ENCODE measurements around the gene FAT1. TPM values are rescaled to one million over a fixed set of nuclear protein-coding genes. Genes with fewer than 3 reads are reported as not detected.
A peak's percentile ranks its signal among the peaks of the same experiment; 100 is the strongest.
"Not testable (repeated sequence)": the region's sequence is repeated elsewhere in the genome, so short reads cannot be mapped to it uniquely, and the experiment has no call there.

FAT1 gene
- 268 and 353 TPM in 2 replicates for total RNA-seq
- polyA plus RNA-seq (2012), result 147 TPM

- DNase-seq (ENCODE audit: low read depth), result peak; percentile 87
Measured at GRCh38 chr4:186723292-186724057, at the start of gene FAT1. TSS of gene FAT1 (minus strand) at chr4:186723856. CDS start at chr4:186709827, 14,029 bp downstream.

DNA sequence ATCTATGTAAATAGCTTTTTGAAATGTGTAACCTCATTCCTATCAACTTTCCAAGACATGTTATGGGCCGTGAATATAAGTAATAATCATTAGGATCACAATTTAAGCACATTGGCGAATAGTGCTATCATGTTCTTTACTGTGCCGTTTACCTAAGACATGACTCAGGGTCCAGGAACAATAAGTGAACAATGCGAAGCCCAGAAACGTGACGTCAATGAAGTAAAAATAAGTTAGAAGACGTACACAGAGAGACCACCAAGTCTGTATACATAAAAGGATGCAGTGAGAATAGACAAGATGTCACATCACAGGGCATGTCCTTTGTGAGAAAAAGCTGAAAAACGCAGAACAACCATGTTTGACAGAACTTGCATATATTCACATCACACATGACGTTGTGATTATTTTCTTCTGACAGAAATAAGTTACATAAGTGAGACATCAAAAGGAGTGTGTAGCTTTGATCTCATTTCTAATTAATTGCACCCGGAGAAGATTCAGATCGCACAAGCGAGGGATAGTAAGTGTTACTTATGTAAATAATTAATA, 49.4 kb upstream of the FAT1 start:
- no peak for DNase-seq (ENCODE audit: low read depth)

- no peak for DNase-seq (ENCODE audit: low read depth)
Measured at GRCh38 chr4:186771624-186772023, 48.0 kb upstream of the FAT1 start.

DNA sequence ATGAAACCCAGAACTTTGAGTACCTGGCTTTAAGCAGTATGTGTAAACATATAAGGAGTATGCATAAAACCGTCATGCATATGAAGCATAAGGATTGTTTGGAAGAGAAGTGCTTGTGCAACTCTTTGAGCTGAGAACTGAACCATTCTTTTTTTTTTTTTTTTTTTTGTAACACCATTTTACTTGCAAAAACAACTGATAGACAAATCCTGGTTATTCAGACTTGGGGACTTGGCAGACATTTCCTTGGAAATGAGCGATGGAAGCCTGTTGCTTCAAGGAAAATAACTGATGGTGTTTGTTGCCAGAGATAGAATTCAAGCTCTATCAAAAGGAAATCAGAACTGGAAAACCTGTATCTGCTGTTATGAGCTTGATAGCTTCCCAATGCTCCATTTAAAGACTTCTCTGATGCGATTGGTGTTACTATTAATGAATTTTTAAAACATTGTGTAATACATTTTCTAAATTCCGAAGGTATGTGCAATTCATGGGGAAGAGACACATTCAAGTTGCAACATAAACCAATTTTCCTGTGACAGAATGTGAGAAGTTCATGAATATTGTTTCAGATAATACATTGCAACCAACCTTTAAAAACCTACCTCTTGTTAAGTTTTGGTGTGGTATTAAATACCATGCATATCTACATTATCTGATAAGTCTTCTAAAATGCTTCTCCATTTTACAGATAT, 47.0 kb upstream of the FAT1 start:
- DNase-seq (ENCODE audit: low read depth), result peak; percentile 40

DNA sequence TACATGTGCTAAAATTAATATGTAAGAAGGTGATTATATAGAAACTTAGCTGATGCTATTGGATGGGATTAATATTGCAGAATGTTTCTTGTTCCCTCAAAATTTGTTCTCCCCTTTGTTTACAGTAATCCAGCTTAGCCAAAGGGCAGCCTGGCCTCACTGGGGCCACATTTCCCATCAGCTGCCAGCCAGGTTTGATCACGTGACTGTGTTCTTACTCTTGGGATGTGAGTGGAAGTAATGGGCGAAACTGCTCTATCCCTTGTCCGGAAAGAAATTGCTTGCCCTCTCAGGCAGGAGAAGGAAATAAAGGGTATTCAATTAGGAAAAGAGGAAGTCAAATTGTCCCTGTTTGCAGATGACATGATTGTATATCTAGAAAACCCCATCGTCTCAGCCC, 44.1 kb upstream of the FAT1 start:
- no peak for DNase-seq (ENCODE audit: low read depth)

- DNase-seq (ENCODE audit: low read depth), result peak; percentile 91
Measured at GRCh38 chr4:186765673-186766546, 42.3 kb upstream of the FAT1 start.

DNA sequence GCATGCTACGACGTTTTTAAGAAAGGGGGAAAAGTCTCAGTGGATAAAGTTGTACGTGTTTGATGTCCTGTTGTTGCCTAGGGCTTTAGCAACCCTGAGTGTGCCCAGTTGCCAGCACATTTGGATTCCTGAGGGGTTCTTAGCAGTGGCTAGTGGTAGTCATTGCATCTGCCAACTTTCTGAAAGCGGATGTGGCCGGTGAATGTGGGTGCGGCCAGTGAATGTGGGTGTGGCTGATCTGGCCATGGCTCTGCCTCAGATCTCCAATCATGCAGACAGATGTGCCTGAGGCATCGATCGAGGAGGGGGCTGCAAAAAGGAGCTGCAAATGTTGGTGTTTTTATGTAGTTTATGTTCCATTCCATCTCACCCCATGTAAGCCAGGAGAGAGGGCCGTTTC, 41.5 kb upstream of the FAT1 start:
- peak; percentile 97 for DNase-seq (ENCODE audit: low read depth)

DNA sequence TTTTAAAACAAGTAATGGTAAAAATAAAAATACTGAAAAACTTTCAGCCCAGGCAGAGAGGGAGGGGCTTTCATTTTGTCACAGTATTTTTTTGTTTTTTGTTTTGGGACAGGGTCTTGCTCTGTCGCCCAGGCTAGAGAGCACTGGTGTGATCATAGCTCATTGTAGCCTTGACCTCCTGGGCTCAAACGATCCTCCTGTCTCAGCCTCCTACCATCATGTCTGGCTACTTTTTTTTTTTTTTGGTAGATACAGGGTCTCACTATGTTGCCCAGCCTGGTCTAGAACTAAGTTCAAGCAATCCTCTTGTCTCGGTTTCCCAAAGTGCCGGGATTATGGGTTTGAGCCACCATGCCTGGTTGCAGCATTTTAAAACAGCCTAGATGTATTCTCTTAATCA, 40.8 kb upstream of the FAT1 start:
- no peak for DNase-seq (ENCODE audit: low read depth)

GRCh38 chr4:186762865-186763264, 39.2 kb upstream of the FAT1 start:
- DNase-seq (ENCODE audit: low read depth), result no peak

DNA sequence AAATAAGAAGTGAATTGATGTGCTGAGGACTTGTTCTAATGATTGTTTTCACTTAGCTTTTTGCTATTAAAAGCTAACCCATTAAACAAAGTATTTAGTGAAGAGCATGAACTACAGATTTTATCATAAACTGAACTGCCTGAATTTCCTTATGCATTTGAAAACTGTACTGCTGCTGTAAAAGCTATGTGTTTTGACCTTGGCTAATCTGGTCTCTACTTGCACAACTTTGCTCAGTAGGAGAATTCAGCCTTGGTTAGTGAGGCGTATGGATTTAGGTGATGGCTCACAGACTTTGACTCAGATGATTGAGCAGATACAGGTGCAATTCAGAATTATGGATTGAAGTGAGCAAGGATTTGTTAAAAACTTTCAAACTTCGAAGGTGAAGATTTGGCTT, 38.7 kb upstream of the FAT1 start:
- no peak for DNase-seq (ENCODE audit: low read depth)

DNA sequence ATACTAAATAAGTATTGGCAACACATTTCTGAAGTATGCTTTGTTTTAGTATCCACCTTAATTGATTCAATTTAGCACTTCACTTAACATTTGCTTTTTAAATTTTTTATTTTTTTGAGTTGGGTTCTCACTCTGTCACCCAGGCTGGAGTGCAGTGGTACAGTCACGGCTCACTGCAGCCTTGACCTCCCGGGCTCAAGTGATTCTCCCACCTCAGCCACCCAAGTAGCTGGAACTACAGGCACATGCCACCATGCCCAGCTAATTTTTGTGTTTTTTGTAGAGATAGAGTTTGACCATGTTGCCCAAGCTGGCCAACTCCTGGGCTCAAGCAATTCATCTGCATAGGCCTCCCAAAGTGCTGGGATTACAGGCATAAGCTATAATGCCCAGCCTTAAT, 38.3 kb upstream of the FAT1 start:
- not testable (repeated sequence) for DNase-seq (ENCODE audit: low read depth)

- DNase-seq (ENCODE audit: low read depth), result peak; percentile 25
Measured at GRCh38 chr4:186761393-186761792, 37.7 kb upstream of the FAT1 start.

GRCh38 chr4:186760576-186760975, 36.9 kb upstream of the FAT1 start:
- peak; percentile 78 for DNase-seq (ENCODE audit: low read depth)

DNA sequence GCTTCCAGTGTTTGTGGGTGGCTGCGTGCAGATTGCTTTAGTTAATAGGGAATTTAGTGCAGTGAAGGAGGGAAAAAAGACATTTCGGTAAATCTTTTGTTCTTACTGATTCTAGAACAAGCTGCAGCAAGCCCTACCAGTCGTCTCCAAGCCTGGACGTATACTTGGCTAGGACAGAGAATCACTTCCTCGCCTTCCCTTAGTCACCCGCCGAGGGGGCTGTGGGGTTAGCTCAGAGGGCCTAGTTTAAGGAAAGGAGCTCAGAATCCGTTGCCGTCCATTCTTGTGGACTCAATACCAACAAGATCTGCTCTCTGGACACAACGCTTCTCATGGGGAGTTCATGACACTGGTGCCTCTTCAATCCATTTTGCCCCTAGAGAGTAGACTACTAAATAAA, 36.3 kb upstream of the FAT1 start:
- no peak for DNase-seq (ENCODE audit: low read depth)

DNA sequence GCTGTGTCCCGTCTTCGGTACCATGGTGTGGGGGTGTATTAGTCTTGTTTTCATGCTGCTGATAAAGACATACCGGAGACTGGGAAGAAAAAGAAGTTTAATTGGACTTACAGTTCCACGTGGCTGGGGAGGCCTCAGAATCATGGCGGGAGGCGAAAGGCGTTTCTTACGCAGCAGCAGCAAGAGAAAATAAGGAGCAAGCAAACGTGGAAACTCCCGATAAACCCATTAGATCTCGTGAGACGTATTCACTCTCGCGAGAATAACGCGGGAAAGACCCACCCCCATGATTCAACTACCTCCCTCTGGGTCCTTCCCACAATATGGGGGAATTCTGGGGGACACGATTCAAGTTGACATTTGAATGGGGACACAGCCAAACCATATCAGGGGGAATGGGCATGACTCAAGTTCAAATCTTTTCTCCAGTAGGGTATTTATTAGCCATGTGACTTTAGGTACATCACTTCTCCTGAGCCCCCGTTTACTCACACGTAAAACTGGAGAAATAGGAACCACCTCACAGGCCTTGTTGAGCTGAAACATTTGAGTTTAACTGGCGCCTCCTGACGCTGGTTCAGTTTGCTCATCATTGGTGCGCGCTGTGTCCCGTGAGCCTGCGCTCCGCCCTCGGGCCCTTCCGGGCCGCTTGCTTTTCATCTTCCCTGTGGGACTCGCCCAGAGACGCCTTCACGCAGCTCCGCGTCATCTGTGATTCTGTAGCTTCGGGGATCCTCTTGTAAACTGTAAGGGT, 35.5 kb upstream of the FAT1 start:
- DNase-seq (ENCODE audit: low read depth), result no peak

DNA sequence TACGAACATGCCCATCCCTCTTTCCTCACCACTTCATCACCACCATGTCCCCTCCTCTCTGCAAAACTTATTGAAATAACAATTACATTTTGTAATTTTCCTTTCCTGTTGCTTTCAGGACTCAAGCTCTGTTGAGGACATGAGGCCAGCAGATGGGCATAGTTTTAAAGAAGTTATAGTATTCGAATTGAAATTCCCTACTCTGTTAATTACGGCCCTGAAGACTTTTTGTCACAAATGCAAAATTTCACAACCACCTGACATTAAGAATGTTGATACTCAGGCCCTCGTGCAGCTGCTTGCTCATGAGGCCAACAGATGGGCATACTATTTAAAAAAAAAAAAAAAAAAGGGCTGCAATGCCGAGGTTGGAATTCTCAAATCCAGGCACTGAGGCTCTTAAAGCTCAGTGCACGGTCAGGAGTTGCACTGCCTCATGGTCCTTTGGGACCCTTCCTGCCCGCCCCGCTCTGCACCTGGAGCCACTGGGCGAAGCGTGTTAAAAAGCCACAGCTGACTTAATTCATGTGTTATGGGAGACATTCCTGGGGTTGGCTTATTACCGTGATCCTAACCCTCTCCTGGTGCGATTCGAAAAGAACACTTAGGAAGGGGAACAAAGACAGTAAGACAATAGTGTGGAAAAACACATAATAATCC, 34.2 kb upstream of the FAT1 start:
- peak; percentile 88 for DNase-seq (ENCODE audit: low read depth)

GRCh38 chr4:186756550-186756949, 32.9 kb upstream of the FAT1 start:
- DNase-seq (ENCODE audit: low read depth), result not testable (repeated sequence)

DNA sequence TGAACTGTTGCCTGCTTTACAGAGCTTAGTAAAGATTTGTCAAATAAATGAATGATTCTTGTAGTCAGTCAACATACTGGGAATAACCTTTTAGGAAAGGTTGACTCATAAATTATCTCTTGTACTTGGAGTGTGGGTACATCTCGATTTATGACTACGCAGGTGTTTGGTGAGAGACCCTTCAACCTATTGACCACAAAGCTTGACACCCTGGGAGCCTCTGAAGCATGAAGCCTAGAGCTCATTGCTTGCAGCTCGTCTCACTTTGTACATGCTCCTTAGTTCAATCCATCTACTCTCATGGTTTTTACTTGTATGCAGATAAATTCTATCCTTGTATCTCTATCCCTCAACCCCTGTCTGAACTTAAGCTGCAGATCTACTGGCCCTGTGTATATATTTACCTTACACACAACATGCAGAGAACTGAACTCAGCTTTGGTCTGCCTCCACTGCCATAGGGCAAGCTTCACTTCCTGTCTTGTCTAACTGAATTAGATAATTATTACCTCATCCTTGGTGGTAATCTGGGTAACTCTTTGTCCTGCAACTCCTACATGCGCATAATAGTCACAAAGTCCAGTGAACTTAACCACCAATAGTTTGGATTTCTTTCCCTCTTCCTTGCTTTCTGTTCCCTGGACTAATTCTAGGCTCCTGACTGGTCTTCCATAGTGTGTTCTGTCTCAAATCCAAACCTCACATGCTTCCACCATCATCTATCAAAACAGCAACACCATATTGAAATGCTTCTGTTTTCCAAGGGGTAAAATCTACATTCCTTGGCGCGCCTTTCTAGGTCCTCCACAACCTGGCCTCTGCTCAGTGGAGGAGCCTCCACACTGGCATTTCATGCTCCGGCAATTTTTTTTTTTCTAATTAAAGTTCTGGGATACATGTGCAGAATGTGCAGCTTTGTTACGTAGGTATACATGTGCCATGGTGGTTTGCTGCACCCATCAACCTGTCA, 32.2 kb upstream of the FAT1 start:
- no peak for DNase-seq (ENCODE audit: low read depth)

GRCh38 chr4:186754976-186755375, 31.3 kb upstream of the FAT1 start:
- no peak for DNase-seq (ENCODE audit: low read depth)

All from myocyte (in vitro differentiated cells).